NCI-H226 (cell line): ENCODE data around the gene LUZP2.
"Not testable (repeated sequence)": the region's sequence is repeated elsewhere in the genome, so short reads cannot be mapped to it uniquely, and the experiment has no call there.

Source experiments
- DNase-seq: peaks from one replicate; pipeline ENCODE4 v3.0.0-alpha.2; 2015

Gene LUZP2

DNA sequence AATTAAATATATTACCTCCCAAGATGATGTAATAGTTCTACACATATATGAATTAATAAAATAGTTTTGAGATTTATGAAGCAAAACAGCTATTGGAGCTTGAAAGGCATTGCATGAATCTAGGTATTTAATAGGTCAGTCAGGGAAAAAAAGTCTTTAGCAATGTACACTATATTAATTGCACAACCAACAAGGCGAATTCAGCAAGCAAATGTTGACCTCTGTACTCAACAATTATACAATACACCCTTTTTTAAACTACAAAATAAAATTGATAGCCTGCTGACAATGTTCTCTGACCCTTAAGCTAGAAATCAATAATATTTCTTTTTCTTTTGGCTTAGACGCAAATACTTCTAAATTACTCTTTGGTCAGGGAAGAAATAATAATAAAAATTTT is 345.5 kb downstream of the LUZP2 start:
- no peak for DNase-seq

DNA sequence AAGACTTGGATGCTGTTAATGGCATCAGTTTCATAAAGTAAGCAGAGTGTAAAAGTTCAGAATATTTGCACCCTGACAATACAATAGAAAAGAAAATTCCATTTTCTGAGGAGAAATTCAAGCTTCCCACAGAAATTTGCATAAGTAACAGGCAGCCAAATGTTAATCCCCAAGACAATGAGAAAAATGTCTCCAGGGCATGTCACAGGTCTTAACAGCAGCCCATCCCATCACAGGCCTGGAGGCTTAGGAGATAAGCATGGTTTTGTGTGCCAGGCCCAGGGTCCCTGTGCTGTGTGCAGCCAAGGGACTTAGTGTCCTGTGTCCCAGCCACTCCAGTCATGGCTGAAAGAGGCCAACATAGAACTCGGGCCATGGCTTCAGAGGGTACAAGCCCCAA is 347.6 kb downstream of the LUZP2 start:
- DNase-seq = no peak

DNA sequence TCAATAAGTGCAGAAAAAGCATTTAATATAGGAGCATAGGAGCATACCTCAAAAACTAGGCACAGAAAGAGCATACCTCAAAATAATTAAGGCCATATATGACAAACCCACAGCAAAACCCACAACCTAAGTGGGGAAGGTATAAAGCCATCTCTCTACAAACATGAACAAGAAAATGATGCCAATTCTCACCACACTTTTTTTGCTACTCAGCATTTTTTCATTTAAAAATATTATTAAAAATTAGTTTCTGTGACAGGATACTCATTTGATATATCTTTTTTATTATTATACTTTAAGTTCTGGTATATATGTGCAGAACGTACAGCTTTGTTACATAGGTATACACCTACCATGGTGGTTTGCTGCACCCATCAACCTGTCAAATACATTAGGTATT is 352.0 kb downstream of the LUZP2 start:
- DNase-seq = no peak

DNA sequence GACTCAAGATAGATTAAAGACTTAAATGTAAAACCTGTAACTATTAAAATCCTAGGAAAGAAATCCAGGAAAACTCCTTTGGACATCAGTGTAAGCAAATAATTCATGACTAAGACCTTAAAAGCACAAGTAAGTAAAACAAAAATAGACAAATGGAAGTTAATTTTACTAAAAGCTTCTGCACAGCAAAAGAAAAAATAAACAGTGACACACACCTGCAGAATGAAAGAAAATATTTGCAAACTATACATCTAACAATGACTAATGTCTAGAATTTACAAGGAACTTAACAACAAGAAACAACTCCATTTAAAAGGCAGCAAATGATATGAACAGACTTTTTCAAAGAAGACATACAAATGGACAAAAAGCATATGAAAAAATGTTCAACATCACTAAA is 359.1 kb downstream of the LUZP2 start:
- no peak for DNase-seq

DNA sequence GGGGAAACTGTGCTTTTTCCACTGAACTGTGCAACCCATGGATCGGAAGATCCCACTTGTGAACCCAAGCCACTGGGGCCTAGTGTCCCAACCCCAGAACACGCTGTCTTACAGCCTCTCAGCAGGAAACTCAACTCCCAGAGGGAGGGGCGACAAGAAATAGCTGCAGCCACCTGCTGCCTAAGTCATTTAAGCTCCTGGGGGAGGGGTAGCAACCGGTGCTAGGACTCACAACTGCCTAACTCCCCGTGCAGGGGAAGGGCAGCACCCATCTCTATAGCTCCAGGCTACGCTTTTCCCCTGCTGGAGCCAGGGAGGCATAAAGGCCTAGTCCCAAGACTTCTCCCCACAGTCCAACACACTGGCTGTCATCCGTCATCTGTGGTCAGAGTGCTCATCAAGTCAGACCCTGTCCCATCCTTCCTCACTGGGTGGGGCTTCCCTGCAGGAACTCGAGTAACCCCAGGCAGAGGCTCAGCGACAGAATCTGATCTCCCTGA is 363.0 kb downstream of the LUZP2 start:
- DNase-seq = no peak

DNA sequence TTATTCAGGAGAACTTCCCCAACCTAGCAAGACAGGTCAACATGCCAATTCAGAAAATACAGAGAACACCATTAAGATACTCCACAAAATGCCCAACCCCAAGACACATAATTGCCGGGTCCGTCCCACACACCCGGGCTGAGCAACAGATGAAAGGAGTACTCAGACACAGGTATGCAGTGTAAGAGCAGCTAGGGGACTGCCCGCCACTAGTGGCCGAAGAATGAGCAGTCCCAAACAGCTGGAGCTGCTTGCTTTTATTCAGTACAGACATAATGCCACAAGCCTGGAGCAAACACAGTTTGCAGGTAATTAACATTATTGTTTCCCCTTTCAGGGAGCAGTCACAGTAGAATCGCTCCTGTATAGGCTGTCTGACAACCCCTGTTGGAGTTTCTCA is 364.6 kb downstream of the LUZP2 start:
- DNase-seq = no peak

DNA sequence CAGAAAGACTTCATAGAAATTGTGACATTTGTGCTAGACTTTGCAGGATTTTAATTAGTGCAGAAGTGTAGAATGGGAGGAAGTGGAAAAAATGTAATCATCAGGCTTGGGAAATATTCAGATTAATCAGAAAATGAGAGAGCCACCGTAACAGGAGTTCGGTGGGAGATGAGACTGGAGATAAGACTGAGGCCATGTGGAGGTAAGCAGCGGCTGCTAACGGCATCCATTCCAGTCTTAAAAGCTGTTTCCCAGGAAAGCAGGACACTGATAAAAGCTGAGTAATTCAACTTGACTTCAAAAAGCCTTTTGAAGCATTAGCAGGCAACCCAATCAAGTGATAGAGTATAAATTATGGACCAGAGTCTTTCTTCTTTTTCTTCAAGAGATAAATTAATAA is 369.9 kb downstream of the LUZP2 start:
- DNase-seq = no peak

DNA sequence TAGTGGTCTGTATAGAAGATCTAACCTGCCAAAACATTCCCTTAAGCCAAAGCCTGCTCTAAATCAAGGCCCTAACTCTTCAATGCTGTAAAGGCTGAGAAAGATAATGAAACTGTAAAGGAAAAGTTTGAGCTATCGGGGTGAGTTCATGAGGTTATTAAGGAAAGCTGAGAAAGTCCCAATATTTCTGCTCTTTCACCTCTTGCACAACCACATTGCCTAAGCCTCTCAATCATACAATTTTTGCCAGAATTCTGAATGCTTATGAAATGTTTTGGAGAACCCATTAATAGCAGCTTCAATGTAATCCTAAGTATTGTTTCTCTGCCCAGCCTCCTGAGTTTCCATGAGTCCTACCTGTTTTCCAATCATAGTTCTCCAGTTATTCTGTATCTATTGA is 373.2 kb downstream of the LUZP2 start:
- DNase-seq = no peak

DNA sequence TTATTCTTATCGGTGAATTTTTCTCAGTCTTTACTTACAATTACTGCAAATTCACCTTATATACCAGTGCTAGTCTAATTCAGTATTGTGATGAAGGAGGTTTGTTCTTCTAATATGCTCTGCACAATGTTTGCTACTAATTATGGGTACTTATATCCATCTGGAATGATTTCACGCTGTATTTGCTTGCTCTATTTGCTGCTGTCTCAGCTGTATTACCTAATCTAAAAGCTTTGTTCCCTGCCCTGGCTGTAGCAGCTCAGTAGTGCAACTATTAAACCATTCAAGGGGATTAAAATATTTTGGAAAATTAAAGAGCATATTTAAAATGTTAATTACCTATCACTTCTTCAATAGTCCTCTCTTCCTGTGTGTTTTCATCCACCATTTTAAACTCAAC is 375.3 kb downstream of the LUZP2 start:
- DNase-seq = no peak

DNA sequence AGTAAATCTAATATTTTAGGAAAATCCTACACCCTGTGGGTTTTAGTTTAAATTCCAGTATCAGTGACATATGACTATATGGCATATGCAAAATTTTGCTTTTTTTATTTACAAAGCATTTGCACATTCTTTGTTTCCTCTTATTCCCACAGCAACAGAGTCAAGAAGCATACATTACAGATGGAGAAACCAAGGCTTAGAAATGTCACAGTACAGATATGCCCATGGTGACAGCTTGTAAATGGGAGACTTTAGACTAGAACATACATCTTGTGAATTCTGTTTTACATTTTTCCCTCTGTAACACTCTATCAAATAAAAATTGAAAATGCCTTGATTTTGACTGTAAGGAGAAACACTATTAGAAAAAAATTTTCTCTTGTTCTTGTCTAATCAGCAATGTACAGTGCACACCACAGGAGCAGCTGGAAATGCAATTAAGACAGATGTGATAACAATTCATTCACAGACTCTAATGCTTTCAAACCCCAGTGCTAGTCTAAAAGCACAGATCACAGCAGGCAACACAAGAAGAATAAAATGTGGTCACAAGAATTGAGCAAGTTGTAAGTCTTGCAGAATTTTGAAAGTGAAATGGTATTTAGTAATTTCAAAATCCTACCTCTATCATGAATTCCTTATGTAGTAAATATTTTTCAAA is 375.9 kb downstream of the LUZP2 start:
- no peak for DNase-seq

DNA sequence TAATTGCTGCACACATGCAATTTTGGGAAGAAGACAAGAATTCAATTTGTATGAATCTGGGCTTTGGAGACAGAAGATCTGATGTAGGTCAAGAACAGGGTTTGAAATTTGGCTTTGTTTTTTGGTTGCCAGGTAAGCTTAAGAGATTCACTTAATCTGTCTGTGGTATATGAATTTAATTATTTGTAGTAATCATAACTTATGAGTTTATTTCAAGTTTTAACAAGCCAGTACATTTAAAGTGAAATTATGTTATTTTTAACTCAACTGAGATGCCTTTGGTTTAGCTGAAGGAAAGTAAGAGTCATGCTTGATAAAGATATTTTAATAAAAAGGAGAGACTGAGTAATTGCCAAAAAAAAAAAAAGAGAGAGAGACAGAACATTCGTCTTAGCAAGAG is 384.1 kb downstream of the LUZP2 start:
- DNase-seq = no peak

DNA sequence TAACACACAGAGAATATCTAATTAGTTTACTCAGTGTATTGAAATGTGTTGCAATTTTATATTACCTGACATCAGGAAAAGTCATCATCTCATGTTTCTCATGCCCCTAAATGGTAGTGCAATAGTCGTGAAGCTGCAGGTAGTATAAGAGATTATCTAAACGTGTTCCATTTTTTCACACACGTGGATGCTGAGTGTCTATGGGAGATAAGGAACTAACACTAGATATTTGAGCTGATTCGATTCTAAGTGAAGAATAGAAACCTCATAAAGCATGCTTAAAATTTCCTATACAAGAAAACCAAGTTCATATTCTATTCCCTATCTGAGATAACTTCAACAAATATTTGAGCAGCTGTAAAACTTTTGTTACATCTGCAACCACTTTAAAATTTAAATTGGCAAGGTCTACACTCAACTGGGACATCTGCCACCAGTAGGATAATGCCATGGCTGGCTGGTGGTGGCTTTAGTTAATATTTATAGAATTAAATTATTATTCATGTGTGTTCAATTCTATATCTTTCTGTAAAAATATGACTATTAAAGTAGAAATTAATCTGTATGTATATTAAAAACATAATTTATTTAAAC is 388.8 kb downstream of the LUZP2 start:
- DNase-seq = no peak

DNA sequence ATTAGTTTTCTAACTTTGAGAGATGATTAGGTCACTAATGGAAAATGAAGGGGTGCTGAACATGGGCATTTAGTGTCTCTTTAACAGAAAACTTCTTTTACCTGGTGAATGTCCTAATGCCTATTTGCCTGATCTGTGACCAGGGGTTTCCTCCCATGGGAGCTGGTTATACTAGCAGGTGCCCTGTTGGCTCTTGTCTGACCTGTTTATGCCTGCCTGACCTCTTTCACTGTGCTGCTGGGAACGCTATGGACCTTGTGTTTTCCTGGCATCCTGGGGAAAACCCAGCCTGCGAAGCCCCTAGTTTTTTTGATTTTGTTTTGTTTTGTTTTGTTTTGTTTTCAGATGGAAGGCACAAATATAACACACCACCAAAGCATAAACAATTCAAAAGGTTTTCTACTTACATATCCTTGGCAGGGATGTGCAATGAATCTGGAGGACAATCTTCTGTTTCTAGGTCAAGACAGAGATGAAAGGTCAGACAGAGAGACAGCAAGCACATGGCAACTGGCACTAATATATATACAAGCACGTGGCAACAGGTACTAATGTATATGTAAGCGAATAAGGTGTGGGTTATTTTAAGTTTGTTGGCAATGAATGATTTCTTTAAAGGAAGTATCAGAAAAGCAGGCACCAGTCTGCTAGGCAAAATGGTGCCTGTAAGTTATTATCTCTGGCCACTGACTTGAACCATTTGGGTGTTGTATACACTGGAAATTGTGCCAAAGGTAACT is 390.2 kb downstream of the LUZP2 start:
- no peak for DNase-seq

DNA sequence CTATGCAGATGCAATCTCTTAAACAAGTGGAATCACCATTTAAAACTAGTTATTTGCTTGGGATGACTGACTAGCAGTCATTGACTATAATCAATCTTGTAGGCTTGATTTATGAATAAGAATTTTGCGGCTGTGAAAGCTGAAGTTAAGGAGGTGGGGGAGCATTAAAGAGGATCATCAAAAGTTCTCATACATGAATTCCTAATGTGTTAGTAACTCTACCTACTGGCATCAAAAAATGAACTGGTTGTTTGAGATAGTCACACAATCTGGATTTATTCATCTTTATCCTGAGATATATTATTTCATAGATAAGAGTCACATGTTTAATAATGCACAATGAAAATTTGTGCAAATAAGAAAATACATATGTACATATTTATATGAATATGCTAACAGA is 393.6 kb downstream of the LUZP2 start:
- DNase-seq = peak; percentile 28

DNA sequence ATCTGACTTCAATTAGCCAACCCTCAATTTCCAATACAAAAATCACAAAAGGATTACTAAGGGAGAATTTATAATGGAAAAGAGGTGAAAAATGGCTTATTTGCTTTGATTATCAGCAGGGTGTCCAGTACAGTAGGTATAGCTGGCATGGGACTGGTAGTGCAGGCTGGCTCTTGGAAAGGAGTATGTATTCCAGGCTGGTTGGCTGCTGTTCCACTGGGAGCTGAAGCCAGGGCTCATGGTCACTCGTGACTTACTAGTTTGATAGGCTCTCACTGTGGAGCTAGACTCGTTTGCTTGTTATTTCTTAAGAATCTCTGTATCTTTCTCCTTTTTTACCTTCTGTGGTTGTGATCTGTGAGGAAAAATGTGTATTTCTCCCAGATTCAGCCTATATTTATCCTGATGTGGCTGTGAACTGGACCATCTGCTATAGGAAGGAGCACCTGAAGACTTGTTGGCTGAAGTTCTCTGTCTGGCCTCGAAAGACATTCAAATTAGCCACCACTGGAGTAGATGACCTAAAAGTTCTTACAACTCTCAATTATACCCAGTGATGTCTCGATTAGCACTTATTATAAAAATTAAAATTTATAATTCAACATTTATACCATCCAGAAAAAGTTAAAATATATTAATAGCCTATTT is 395.1 kb downstream of the LUZP2 start:
- not testable (repeated sequence) for DNase-seq

DNA sequence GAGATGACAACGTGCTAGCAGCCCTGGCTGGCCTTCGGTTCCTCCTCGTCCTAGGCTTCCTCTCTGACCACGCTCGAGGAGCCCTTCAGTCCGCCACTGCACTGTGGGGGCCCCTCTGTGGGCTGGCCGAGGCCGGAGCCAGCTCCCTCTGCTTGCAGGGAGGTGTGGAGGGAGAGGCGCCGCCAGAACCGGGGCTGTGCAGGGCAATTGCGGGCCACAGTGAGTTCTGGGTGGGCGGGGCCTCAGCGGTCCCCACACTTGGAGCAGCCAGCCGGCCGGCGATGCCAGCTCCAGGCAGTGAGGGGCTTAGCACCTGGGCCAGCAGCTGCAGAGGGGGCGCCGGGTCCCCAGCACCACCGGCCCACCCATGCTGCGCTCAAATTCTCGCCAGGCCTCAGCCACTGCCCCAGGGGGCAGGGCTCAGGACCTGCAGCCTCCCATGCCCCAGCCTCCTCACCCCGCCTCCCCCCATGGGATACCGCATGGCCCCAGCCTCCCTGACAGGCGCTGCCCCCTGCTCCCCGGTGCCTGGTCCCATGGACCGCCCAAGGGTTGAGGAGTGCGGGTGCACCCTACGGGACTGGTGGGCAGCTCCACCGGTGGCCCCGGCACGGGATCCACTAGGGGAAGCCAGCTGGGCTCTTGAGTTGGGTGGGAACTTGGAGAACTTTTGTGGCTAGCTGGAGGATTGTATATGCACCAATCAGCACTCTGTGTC is 399.4 kb downstream of the LUZP2 start:
- DNase-seq = no peak

DNA sequence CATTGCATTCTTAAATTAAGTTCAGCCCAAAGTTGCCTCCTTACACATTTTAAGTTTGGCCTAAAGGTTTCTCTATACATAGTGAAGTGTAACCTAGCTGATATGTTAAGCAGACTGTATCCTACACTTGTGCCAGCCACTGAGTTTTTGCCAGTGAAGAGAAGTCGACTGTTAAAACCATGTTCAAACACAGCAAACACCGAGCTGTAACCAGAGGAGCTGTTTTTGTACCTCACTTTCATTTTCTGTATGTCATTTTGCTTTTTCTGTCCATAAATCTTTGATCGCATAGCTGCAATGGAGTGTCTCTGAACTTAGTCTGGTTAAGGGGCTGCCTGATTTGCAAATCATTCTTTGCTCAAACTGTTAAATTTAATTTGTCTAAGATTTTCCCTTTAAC is 403.7 kb downstream of the LUZP2 start:
- DNase-seq = no peak

DNA sequence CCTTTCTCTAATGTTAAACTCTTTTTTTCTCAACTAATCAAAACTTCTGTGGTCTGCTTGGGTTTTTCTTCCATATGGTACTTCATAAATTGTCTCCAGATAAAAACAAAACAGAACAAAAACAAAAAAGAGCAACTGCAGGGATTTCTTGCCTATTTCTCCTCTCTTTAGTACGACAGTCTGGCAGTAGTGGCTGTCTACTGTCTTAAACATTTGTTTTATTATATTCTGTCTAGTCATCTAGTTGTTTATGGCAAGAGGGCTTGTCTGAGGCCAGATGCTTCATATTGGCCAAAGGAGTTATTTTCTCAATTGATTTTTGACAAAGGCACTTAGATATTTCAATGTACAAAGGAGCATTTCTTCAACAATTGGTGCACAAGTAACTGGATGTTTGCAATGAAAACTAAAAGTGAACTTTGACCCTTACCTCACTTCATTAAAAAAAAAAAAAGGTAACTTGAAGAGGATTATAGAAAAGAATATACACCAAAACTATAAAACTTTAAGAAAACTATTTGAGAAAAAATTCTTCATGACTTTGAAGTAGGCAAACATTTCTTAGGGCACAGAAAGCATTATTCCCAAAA is 404.2 kb downstream of the LUZP2 start:
- no peak for DNase-seq

DNA sequence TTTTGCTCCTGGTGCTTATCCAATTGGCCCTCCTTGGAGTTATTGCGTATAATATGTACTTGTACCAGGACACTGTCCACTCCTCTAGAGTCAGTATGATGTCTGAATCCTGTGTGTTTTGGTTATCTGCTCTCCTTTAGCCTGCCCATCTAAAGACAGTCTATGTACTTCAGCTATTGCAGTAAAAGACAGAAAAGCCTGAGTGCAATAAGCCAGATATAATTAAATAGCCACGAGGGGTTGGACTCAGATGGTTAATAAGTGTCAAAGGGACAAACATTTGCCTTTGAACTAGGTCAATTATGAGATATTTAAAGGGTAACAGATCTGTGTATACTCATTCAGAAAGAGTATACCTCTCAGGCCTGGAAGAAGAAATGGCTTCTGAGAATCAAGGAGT is 406.7 kb downstream of the LUZP2 start:
- DNase-seq = no peak

DNA sequence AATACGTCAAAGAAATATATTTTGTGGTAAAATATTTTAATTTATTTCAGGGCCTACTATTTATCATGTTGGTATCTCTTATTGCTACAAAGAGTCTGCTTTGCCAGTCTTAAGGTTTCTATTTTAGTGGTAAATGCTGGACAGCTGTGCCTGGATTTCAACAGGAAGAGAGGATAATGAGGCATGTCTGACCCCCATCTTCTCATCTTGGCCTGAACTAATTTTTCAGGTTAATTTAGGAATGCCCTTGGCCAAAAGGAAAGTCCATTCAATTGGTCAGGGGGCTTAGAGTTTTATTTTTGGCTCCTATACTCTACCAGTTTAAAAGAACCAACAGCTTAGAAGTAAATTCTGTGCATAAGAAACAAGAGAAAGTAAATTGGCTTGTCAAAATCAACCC is 428.2 kb downstream of the LUZP2 start:
- DNase-seq = no peak

DNA sequence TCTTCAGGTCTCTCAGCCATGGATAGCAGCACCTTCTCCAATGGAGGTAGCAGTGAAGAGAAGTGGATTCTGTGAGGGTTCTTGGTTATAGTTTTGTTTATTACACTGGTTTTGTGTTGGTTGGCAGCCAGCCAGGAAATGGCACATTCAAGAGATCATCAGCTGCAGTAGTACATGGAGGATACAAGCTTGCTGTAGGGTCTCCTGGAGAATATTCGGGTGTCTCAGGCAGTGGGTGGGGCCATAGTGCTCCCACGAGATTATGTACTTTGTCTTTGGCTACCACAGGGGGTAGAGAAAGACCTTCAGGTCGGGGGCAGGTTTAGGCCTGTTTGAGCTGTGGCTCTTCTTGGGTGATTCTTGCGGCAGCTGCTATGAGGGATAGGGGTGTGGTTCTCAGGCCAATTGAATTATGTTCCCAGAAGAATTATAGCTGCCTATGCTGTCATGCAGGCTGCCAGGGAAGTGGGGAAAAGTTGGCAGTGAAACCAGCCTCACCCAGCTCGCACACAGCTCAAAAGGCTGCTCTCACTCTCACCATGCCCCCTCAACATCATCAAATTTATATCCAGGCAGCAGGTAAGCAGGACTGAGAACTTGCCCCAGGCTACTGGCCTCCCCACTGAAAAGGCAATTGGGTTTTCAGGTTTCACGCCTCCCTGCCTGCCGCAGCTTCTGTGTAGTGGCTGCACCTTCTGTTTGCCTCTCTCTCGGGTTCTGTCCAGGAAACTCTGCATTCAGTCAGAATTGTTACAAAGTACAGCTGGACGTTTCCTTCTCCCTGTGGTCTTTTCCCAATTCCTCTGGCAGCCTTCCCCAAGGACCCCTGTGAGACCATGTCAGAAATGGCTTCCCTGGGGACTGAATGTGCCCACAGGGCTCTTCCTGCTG is 435.5 kb downstream of the LUZP2 start:
- no peak for DNase-seq
